ENCODE results near the gene KLHL35. TPM values are rescaled to one million over a fixed set of nuclear protein-coding genes. Genes with fewer than 3 reads are reported as not detected.

The KLHL35 gene
- total RNA-seq, 4 donors from 2014 or later = 2.5 TPM; not detected in 3

- no peaks in the 10 kb centered on the region for H3K4me1 ChIP-seq
- TF ChIP-seq POLR2A (IDR thresholded peaks at IDR 0.05) = no peak
- TF ChIP-seq CTCF (IDR thresholded peaks at IDR 0.05) = no peak
- H3K27ac ChIP-seq = no peak overlapping the region
- H3K27me3 ChIP-seq = no peaks in the 10 kb centered on the region
- H3K9me3 ChIP-seq = no peaks in the 10 kb centered on the region
- H3K4me3 ChIP-seq = no peak overlapping the region
- intact Hi-C loops (cut with DNase I; ENCODE audit: low total_unique reads) = no loop called here
- DNase-seq = no peak
- no peaks in the 10 kb centered on the region for H3K36me3 ChIP-seq
Measured at GRCh38 chr11:75387736-75388294, 45.2 kb downstream of the KLHL35 start.

- no peaks in the 10 kb centered on the region for H3K9me3 ChIP-seq
- TF ChIP-seq CTCF (IDR thresholded peaks at IDR 0.05) (no peak), POLR2A (IDR thresholded peaks at IDR 0.05) (no peak)
- no peaks in the 10 kb centered on the region for H3K27me3 ChIP-seq
- no peak overlapping the region for H3K4me3 ChIP-seq
- no peaks in the 10 kb centered on the region for H3K36me3 ChIP-seq
- intact Hi-C loops (cut with DNase I; ENCODE audit: low total_unique reads) = no loop called here
- no peaks in the 10 kb centered on the region for H3K4me1 ChIP-seq
- no peak overlapping the region for H3K27ac ChIP-seq
- no peak for DNase-seq
Measured at GRCh38 chr11:75386942-75387630, 45.9 kb downstream of the KLHL35 start.

GRCh38 chr11:75384438-75385080, 48.4 kb downstream of the KLHL35 start:
- Histone ChIP-seq H3K4me1 (no peaks in the 10 kb centered on the region), H3K27ac (no peak overlapping the region)
- intact Hi-C loops (cut with DNase I; ENCODE audit: low total_unique reads) = loop anchor here (2.0 kb wide), 1 partner anchor 106 kb away; no protein-coding TSS in a partner anchor

GRCh38 chr11:75383246-75383645, 49.8 kb downstream of the KLHL35 start:
- no peaks in the 10 kb centered on the region for H3K27me3 ChIP-seq
- no peak overlapping the region for H3K4me3 ChIP-seq
- no peaks in the 10 kb centered on the region for H3K9me3 ChIP-seq
- H3K4me1 ChIP-seq = no peaks in the 10 kb centered on the region
- no peaks in the 10 kb centered on the region for H3K36me3 ChIP-seq
- TF ChIP-seq POLR2A (IDR thresholded peaks at IDR 0.05) (no peak), CTCF (IDR thresholded peaks at IDR 0.05) (no peak)
- DNase-seq = no peak
- intact Hi-C loops (cut with DNase I; ENCODE audit: low total_unique reads) = no loop called here
- no peak overlapping the region for H3K27ac ChIP-seq

More at GRCh38 chr11:75384438-75385080, 48.4 kb downstream of the KLHL35 start:
- Histone ChIP-seq H3K36me3 (no peaks in the 10 kb centered on the region), H3K27me3 (no peaks in the 10 kb centered on the region), H3K4me3 (no peak overlapping the region), H3K9me3 (no peaks in the 10 kb centered on the region)
- DNase-seq = peak; percentile 66 to 80
- TF ChIP-seq POLR2A (IDR thresholded peaks at IDR 0.05) (no peak), CTCF (IDR thresholded peaks at IDR 0.05) (peak; percentile 97 to 99 (median 98))

Data from uterus (tissue), 4 donors.